HG03045 (cell line): ENCODE data around the gene LONP1.

ENCODE experiments used
- ATAC-seq: cut with Tn5 transposase; IDR thresholded peaks from one replicate; pipeline ENCODE4 v1.9.1; 2021; ENCODE audit warnings: mild to moderate bottlenecking, moderate library complexity; ENCODE audit not compliant: unreplicated experiment

LONP1 gene

GRCh38 chr19:5652261-5652660 lies 67.7 kb downstream of the LONP1 start:
- ATAC-seq: no peak

GRCh38 chr19:5651361-5651760 lies 68.6 kb downstream of the LONP1 start:
- ATAC-seq: no peak

GRCh38 chr19:5648464-5648863 lies 71.5 kb downstream of the LONP1 start:
- no peak for ATAC-seq

GRCh38 chr19:5646703-5647102 lies 73.2 kb downstream of the LONP1 start:
- no peak for ATAC-seq

- no peak for ATAC-seq
These were observed 74.5 kb downstream of the LONP1 start for GRCh38 chr19:5645409-5645808.

- no peak for ATAC-seq
These were observed 75.9 kb downstream of the LONP1 start for GRCh38 chr19:5644037-5644436.

GRCh38 chr19:5643060-5643459 lies 76.9 kb downstream of the LONP1 start:
- no peak for ATAC-seq

GRCh38 chr19:5642204-5642603 lies 77.7 kb downstream of the LONP1 start:
- no peak for ATAC-seq
